Psoas muscle (tissue), 8 donors: ENCODE data around the gene IVD. TPM values are rescaled to one million over a fixed set of nuclear protein-coding genes. Genes with fewer than 3 reads are reported as not detected.

Source experiments
- ATAC-seq, 4 donors: fragments of 200-7000 bp; cut with Tn5 transposase; one replicate each; pipeline ENCODE4 v1.9.1; 2020; ENCODE audit warnings: moderate library complexity in 3 of 4, mild to moderate bottlenecking in 2 of 4
- DNase-seq, 2 donors: peaks; one replicate each; pipeline ENCODE4 v3.0.0-alpha.2; 2020
- H3K27ac ChIP-seq: fragments of 200-600 bp; one replicate; pipeline ENCODE4 v1.8.0; 2022
- H3K27me3 ChIP-seq, 3 donors: fragments of 200-600 bp in 1 of 3; one replicate each; pipeline versions ENCODE4 v1.6.1 to v1.8.0; 2013 to 2022; ENCODE audit warnings: low read length in 2 of 3, mild to moderate bottlenecking in 2 of 3, moderate library complexity in 1 of 3; ENCODE audit not compliant: insufficient read depth in 3 of 3
- H3K36me3 ChIP-seq, 2 donors: fragments of 200-600 bp in 1 of 2; one replicate each; pipeline versions ENCODE4 v1.6.1 to v1.8.0; 2013 to 2022; ENCODE audit warnings: low read depth in 1 of 2, mild to moderate bottlenecking in 1 of 2, moderate library complexity in 1 of 2; ENCODE audit not compliant: insufficient read depth in 1 of 2
- H3K4me1 ChIP-seq: fragments of 200-600 bp; one replicate; pipeline ENCODE4 v1.8.0; 2022
- H3K4me3 ChIP-seq: fragments of 200-600 bp; one replicate; pipeline ENCODE4 v1.8.0; 2022; ENCODE audit warnings: mild to moderate bottlenecking
- H3K9me3 ChIP-seq: fragments of 200-600 bp; one replicate; pipeline ENCODE4 v1.8.0; 2022
- WGBS, 3 donors: extraction: QIAGEN DNeasy Blood & Tissue Kit; methylation state at CpG; one replicate each; pipeline versions ENCODE4 v1.1.6 to v1.1.7; 2013; 5-methylcytosine and 5-hydroxymethylcytosine counted together
- intact Hi-C, 2 donors: fragments of 100-400 bp; cut with DNase I; formaldehyde crosslinking; loops; one replicate each; pipeline versions ENCODE4 v1.11.0 to v1.14.2; 2022
- polyA plus RNA-seq, 3 donors: library from polyadenylated mRNA; stranded (reverse); fragments of 200-250 nt; gene quantifications; one replicate each; pipeline ENCODE4 v1.2.3, GENCODE V29; 2013
- total RNA-seq, 4 donors: library from RNA; stranded (reverse); fragmentation: NEBNext Ultra II Directional in 2 of 4; extraction: Animal tissue kit (Norgen Biotek cat#: 25700) in 2 of 4; gene quantifications; one replicate each; pipeline versions ENCODE4 v1.2.1 to v1.2.4, GENCODE V29; 2021 to 2023
- TF ChIP-seq, protein P1 (sequence below): fragments of 200-600 bp; IDR thresholded peaks from one replicate; pipeline ENCODE4 v1.8.0; 2022; ENCODE audit warnings: antibody characterized with exemption
- donor health status: healthy with polysubstance abuse.
- donor health status: DM: no; HTN: no; CAD: no; lungs with moderate emphysema.
- donor health status: Bipolar disorder and iron deficiency.
- donor health status: healthy.
- donor health status: DM: yes; HTN: yes; CAD: no.
- donor health status: DM: no; HTN: no; CAD: no.
- donor health status: DM: no; HTN: no; CAD: no.
- donor health status: DM: yes; HTN: yes; CAD: no.

The IVD gene
- total and polyA plus RNA-seq, 7 donors: 27.1 to 102 (median 46.5) TPM

GRCh38 chr15:40454904-40455391, 49.4 kb downstream of the IVD start:
- Histone ChIP-seq H3K4me3 (no peak overlapping the region), H3K27me3 (no peaks in the 10 kb centered on the region), H3K27ac (no peak overlapping the region), H3K36me3 (peaks cover 0 to 16% of the 10 kb centered on the region in 2 donors), H3K4me1 (peaks cover 27% of the 10 kb centered on the region), H3K9me3 (no peaks in the 10 kb centered on the region)
- 61 to 78% (median 62%) methylated on average over 9 of the region's 9 CpGs for WGBS, 3 donors
- DNase-seq (peak in 1 of 2 donors; percentile 42), ATAC-seq (peak in 3 of 4 donors; percentile 36 to 47 (median 43))
- intact Hi-C loops: no loop called here
- TF ChIP-seq, protein P1, sequence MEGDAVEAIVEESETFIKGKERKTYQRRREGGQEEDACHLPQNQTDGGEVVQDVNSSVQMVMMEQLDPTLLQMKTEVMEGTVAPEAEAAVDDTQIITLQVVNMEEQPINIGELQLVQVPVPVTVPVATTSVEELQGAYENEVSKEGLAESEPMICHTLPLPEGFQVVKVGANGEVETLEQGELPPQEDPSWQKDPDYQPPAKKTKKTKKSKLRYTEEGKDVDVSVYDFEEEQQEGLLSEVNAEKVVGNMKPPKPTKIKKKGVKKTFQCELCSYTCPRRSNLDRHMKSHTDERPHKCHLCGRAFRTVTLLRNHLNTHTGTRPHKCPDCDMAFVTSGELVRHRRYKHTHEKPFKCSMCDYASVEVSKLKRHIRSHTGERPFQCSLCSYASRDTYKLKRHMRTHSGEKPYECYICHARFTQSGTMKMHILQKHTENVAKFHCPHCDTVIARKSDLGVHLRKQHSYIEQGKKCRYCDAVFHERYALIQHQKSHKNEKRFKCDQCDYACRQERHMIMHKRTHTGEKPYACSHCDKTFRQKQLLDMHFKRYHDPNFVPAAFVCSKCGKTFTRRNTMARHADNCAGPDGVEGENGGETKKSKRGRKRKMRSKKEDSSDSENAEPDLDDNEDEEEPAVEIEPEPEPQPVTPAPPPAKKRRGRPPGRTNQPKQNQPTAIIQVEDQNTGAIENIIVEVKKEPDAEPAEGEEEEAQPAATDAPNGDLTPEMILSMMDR: no peak

DNA sequence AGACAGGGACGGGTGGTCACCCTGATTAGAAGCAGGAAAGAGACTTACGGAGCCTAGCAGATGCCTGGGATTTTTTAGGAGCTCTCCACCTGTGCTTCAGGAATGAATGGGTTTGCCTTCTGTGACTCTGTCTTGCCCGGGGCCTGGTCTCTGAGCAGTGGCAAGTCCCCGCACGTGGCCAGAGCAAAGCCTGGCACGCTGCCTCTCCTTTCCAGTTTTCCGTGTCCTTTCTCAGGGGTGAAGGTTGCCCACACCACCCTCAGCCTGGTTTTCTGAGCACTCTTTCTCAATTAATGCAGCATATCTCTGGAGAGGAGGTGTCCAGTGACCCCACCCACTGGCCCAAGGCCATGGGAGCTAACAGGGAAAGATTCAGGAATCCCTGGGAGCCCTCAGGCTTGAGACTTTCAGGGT, 50.7 kb downstream of the IVD start:
- TF ChIP-seq, protein P1: no peak
- Histone ChIP-seq H3K27ac (no peak overlapping the region), H3K4me3 (no peak overlapping the region), H3K36me3 (peaks cover 0 to 28% of the 10 kb centered on the region in 2 donors), H3K27me3 (no peaks in the 10 kb centered on the region), H3K9me3 (no peaks in the 10 kb centered on the region), H3K4me1 (peaks cover 23% of the 10 kb centered on the region)
- intact Hi-C loops: no loop called here
- WGBS, 3 donors: 33 to 54% (median 40%) methylated on average over 7 of the region's 7 CpGs
- DNase-seq: peak in 1 of 2 donors; percentile 46
- peak in 1 of 4 donors; percentile 26 for ATAC-seq

DNA sequence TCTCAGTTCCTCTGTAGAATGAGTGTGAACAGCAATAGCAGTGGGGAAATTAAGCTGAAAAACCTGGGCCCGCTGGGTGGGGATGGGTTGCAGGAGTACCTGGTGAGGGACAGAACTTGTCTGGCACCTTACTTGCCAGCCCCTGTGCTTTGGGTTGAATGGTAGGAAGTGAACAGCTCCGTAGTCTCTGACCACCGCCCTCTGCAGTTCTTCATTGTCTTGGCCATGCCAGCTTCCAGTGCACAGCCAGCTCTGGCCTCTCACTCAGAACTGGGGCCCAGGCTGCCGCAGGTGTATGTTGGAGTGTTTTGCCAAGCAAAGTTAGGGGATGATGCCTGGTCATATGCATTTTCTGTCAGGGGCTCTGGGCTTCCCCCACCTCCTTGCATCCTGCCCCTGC, 51.1 kb downstream of the IVD start:
- Histone ChIP-seq H3K27me3 (no peaks in the 10 kb centered on the region), H3K4me3 (no peak overlapping the region), H3K36me3 (peaks cover 0 to 28% of the 10 kb centered on the region in 2 donors), H3K27ac (no peak overlapping the region), H3K9me3 (no peaks in the 10 kb centered on the region), H3K4me1 (peaks cover 23% of the 10 kb centered on the region)
- ATAC-seq (no peak), DNase-seq (peak in 1 of 2 donors; percentile 32)
- TF ChIP-seq, protein P1: no peak
- WGBS, 3 donors: 67 to 81% (median 73%) methylated on average over 4 of the region's 4 CpGs
- intact Hi-C loops: no loop called here

- TF ChIP-seq, protein P1: no peak
- 93 to 95% (median 94%) methylated on average over 34 to 37 of the region's 37 CpGs for WGBS, 3 donors
These were observed 53.1 kb downstream of the IVD start for GRCh38 chr15:40458495-40459371.

More at GRCh38 chr15:40458495-40459371, 53.1 kb downstream of the IVD start:
- ATAC-seq: no peak
- peak in 1 of 2 donors; percentile 54 for DNase-seq
- Histone ChIP-seq H3K27me3 (no peaks in the 10 kb centered on the region), H3K27ac (no peak overlapping the region), H3K9me3 (no peaks in the 10 kb centered on the region), H3K36me3 (peaks cover 0 to 47% of the 10 kb centered on the region in 2 donors), H3K4me3 (no peak overlapping the region), H3K4me1 (peaks cover 23% of the 10 kb centered on the region)
- intact Hi-C loops: no loop called here
